ENCODE results near the gene SLC10A7.
"Not testable (repeated sequence)": the region's sequence is repeated elsewhere in the genome, so short reads cannot be mapped to it uniquely, and the experiment has no call there.

The SLC10A7 gene

DNA sequence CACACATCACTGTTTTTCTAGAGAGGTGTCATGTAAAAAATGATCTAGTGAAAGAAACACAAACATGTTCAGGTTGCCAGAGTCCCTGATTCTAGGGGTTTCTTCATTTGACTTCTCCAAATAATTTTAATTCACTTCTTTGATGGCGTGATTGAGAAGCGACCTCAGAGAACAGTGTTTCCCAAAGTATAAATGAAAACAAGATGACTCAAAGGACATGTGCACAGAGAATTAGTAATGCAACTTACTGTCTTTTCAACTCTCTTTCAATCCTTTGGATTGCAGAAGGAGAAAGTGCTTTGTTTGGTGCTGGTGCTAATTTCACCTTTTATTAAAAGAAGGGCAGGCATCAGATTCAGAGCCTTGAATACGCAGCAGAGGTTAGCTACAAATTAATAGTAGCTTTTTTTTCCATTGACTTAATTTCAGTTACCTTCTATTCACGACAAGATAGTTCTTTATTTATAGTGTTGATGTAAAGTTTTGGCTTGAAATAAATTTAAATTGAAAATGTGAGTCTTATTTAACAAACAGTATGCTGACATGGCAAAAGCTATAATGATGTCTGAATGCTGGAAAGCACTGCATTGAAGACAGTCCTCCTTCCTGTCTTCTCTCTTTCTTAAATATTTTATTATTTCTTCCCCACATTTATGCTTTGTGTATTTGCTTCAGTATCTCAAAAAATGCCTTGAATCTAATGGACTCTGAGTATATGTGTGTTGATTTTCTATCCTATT is 85.1 kb downstream of the SLC10A7 start:
- no peak for DNase-seq

DNA sequence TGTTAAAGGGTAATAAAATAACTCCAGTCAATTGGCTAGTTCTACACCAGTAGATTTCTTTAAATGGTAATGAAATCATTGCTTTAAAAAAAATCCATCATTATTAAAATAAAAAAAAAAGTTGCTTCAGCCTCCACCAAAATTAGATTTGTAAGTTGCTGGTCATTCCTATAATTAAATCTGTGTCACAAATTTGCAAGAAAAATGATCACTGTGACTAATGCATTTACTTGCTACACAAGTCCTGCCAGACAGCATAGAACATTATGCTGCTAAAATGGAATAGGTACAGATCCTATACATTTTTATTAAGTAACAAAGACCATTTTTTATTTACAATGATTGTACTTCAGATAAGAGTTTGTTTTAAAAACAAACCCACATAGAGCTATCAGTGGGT is 85.8 kb downstream of the SLC10A7 start:
- no peak for DNase-seq

DNA sequence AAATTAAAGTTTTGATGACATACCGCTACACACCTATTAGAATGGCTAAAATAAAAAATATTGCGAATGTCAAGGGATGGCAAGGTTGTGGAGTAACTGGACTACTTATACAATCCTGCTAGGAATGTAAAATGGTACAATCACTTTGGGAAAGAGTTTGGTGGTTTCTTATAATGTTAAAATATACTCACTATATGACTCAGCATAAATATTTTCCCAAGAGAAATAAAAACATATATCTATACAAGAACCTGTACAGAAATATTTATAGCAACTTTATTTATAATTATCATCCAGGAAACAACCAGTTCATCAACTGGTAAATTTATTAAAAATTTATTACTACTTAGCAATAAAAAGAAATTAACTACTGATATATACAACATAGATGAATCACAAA is 89.7 kb downstream of the SLC10A7 start:
- no peak for DNase-seq

GRCh38 chr4:146428298-146428697 is 93.4 kb downstream of the SLC10A7 start:
- no peak for DNase-seq

DNA sequence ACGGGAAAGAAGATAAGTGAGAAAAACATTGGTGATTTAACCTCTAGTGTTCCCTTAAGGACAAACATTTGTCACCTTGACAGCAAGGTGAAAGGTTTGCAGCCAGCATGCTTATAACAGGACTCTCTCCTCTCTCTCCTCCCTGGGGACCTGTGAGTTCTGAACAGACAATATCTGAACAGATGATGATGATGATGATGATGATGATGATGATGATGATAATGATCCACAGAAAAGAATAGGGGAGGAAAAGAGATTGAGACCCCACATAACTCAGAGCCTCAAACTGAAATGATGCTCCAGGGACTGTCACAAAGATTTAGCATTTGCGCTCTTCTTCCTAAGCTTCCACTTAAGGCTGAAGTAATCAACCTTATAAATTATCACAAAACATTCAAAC is 103.9 kb downstream of the SLC10A7 start:
- no peak for DNase-seq

- DNase-seq = no peak
These were observed 105.9 kb downstream of the SLC10A7 start for GRCh38 chr4:146415829-146416228.

GRCh38 chr4:146407669-146408084 is 114.1 kb downstream of the SLC10A7 start:
- DNase-seq = no peak

DNA sequence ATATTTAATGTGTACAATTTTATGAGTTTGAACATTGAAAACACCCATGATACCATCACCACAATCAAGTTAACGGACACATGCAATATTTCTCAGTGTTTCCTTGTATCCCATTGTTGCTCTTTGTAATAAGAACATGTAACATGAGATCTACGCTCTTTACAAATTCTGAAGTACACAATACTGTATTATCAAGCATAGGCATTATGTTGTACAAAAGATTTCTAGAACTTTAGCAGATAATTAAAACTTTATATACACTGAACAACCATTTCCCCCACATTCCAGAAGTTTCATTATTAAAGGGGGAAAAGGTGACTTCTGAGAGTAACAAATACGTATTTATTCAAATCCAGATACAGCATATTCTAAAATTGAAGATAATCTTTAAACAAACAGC is 114.5 kb downstream of the SLC10A7 start:
- no peak for DNase-seq

GRCh38 chr4:146401274-146401673 is 120.5 kb downstream of the SLC10A7 start:
- no peak for DNase-seq

- DNase-seq = no peak
These were observed 122.8 kb downstream of the SLC10A7 start for GRCh38 chr4:146398896-146399445.

GRCh38 chr4:146398404-146398803 is 123.3 kb downstream of the SLC10A7 start:
- no peak for DNase-seq

GRCh38 chr4:146389561-146389960 is 132.2 kb downstream of the SLC10A7 start:
- no peak for DNase-seq

- DNase-seq = no peak
These were observed 139.5 kb downstream of the SLC10A7 start for GRCh38 chr4:146382194-146382593.

- DNase-seq = no peak
These were observed 140.4 kb downstream of the SLC10A7 start for GRCh38 chr4:146381263-146381872.

DNA sequence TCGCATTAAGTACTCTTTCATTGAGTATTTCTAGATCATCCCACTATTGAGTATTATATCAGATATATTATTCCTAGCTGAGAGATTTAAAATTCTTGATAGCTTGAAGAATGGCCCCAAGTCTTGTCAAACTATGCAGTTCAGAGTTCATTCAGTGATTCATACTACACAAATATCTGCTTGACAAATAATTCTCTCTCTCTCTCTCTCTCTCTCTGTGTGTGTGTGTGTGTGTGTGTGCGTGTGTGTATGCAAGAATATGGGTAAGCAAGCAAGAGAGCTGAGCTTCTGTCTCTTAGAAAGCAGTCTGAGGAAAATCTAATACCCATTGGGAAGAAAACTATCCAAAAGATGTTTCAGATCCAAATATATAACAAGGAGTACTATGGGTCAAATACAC is 142.0 kb downstream of the SLC10A7 start:
- DNase-seq = no peak

- no peak for DNase-seq
These were observed 149.9 kb downstream of the SLC10A7 start for GRCh38 chr4:146371812-146372211.

DNA sequence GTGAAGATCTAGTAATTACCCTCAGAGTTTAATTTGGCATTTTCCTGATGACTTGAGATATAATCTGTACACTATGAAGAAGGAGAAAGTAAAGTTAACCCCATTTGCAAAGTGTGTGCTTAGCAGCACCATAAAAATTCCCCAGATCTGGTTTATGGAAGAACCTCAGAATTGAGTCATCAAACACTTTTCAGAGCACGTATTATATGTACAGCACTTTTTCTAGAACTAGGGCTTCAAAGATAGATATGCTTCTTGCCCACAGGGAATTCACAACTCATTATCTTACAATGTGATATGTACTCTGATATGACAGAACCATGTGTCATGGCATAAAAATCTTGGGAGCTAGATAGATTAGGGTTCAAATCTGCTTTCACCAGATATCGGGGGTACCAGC is 150.9 kb downstream of the SLC10A7 start:
- no peak for DNase-seq

GRCh38 chr4:146369446-146369845 is 152.3 kb downstream of the SLC10A7 start:
- DNase-seq = no peak

DNA sequence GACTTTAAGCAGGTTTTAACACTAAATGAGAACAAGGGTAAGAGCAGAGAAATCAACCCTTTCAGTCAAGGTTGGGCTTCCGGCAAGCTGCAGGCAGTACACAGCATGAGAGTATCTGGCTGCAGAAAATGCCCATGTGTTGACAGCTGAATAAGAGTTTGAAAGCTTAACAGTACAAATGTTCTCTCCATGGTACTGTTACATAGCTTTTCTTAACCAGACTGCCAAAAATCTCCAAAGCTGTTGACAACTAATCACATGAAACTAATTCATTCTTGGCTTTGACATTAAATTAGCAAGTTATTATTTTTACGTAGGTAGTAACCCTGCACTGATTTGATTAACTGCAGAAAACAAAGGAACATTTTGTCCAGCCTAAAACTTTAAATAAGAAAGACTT is 153.5 kb downstream of the SLC10A7 start:
- no peak for DNase-seq

DNA sequence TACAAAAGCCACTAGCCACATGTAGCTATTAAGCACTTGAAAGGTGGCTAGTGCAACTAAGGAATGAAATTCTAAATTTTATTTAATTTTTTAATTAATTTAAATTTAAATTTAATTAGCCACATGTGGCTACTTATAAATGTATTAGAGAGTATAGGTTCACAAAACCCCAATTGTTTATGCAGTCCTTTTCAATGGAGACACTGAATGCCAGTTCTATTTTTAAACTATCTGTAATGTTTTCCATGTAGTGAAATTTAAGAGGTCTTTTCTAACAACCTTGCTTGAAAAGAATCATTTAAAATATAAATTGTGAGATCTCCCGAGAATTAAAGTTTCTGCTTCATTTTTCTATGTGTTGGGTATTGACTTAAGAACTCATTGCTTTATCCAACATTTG is 154.4 kb downstream of the SLC10A7 start:
- DNase-seq = no peak

DNA sequence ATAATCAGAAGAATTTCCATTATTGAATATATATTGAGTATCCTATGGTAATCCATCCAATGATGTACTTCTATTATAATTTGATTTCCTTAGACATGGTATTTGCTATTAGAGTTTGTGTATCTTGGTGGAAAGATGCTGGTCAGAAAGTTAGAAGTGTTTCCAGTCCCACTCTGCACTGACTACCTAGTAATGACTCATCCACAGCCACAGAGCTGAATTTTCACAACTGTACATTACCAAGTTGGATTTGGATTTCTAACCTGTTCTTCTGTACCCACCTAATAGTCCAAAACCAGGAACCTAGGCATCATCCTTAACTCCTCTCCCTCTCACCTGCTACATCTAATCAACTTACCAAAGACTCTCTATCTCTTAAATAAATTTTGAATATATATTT is 162.0 kb downstream of the SLC10A7 start:
- no peak for DNase-seq

DNA sequence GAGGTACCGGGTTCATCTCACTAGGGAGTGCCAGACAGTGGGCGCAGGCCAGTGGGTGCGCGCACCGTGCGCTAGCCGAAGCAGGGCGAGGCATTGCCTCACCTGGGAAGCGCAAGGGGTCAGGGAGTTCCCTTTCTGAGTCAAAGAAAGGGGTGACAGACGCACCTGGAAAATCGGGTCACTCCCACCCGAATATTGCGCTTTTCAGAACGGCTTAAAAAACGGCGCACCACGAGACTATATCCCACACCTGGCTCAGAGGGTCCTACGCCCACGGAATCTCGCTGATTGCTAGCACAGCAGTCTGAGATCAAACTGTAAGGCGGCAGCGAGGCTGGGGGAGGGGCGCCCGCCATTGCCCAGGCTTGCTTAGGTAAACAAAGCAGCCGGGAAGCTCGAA is 171.6 kb downstream of the SLC10A7 start:
- not testable (repeated sequence) for DNase-seq

DNA sequence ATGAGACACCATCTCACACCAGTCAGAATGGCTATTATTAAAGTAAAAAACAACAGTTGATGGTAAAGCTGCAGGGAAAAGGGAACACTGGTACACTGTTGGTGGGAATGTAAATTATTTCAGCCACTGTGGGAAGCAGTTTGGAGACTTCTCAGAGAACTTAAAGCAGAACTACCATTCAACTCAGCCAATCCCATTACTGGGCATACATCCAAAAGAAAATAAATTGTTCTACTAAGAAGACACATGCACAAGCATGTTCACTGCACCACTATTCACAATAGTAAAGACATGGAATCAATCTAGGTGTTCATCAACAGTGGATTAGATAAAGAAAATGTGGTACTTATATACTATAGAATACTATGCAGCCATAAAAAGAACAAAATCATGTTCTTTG is 172.4 kb downstream of the SLC10A7 start:
- DNase-seq = no peak

- no peak for DNase-seq
These were observed 173.9 kb downstream of the SLC10A7 start for GRCh38 chr4:146347822-146348221.

DNA sequence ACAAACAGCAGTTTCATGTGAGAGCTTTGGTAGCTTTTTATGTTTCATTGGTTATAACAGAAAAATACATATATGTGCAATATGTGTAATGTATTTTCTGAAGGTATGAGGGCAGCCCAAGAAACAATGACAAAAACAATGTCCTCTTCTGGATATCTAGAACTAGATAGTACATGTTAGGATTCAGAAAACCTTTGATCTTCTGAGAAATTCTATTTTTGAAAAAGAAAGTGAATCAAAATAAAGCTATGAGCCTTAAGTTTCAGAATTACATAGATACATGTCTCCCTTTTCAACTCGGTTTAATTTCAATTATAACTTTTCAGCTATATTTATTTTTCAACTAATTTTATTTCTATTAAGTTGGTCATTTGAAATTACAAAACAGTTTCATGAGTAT is 175.5 kb downstream of the SLC10A7 start:
- no peak for DNase-seq
